ENCODE measurements around the gene DOCK3.
"Not testable (repeated sequence)": the region's sequence is repeated elsewhere in the genome, so short reads cannot be mapped to it uniquely, and the experiment has no call there.

Gene DOCK3

DNA sequence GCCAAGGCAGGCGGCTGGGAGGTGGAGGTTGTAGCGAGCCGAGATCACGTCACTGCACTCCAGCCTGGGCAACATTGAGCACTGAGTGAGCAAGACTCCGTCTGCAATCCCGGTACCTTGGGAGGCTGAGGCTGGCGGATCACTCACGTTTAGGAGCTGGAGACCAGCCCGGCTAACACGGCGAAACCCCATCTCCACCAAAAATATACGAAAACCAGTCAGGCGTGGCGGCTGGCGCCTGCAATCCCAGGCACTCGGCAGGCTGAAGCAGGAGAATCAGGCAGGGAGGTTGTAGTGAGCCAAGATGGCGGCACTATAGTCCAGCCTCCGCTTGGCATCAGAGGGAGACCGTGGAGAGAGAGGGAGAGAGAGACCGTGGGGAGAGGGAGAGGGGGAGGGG lies 129.6 kb downstream of the DOCK3 start:
- not testable (repeated sequence) for DNase-seq (ENCODE audit: low spot score)

- no peak for DNase-seq (ENCODE audit: low spot score)
Observed at GRCh38 chr3:50805321-50805720, 130.6 kb downstream of the DOCK3 start.

DNA sequence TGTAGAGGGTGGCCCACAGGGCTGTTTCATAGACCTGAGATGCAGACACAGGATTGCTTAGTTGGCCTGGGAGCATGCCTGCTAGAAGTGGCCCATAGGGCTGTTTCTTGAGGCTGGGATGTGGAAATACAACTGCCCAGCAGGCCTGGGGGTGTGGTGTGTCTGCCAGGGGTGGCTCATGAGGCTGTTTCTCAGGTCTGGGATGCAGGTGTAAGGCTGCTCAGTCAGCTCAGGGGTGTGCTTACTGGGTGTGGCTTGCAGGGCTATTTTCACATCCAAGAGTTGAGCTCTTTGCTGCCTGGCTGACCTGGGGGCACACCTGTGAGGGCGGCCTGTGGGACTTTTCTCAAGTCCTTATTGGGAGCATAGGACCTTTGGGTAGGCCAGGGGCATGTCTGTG lies 131.3 kb downstream of the DOCK3 start:
- DNase-seq (ENCODE audit: low spot score): no peak

- no peak for DNase-seq (ENCODE audit: low spot score)
Observed at GRCh38 chr3:50806806-50807205, 132.1 kb downstream of the DOCK3 start.

GRCh38 chr3:50807266-50807665 lies 132.5 kb downstream of the DOCK3 start:
- DNase-seq (ENCODE audit: low spot score): no peak

- no peak for DNase-seq (ENCODE audit: low spot score)
Observed at GRCh38 chr3:50811893-50812292, 137.2 kb downstream of the DOCK3 start.

- DNase-seq (ENCODE audit: low spot score): no peak
Observed at GRCh38 chr3:50815844-50816243, 141.1 kb downstream of the DOCK3 start.

GRCh38 chr3:50816894-50817293 lies 142.2 kb downstream of the DOCK3 start:
- no peak for DNase-seq (ENCODE audit: low spot score)

DNA sequence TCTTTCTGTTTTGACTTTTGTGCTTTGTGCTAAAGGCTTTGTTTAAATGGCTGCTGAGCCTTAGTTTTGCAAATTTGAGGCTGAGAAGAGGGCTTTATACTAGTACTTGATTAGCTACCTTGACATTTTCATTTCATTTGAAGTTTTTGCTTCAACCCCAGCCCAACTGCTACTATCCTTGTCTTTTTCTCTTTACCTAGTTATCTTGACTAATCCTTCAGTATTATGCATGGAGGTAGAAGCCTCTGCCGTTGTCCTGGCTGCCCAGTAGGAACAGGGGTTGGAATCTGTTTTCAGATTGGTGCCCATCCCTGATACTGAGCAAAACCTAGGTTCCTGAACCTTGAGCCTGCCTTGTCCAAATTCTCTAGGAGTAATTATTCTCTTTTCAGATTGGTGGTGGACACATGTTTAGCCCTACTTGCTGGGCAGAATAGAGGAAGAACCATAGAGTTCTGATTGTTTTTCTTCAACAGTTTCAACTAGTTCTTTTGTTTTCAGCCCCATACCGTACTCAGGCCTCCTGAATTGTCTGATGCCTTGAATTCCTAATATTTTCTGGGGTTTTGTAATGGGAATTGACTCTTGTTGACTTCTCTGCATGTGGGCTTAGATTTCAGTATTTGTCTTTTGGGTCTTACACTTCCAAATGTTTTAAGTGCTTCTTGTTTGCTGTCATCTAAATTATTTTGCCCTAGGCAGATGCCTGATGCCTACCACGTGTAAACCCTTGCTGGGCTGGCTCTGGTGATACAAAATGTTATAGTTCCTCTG lies 143.2 kb downstream of the DOCK3 start:
- DNase-seq (ENCODE audit: low spot score): no peak

- DNase-seq (ENCODE audit: low spot score): no peak
Observed at GRCh38 chr3:50819882-50820281, 145.2 kb downstream of the DOCK3 start.

- no peak for DNase-seq (ENCODE audit: low spot score)
Observed at GRCh38 chr3:50825841-50826240, 151.1 kb downstream of the DOCK3 start.

- DNase-seq (ENCODE audit: low spot score): no peak
Observed at GRCh38 chr3:50830451-50830850, 155.7 kb downstream of the DOCK3 start.

DNA sequence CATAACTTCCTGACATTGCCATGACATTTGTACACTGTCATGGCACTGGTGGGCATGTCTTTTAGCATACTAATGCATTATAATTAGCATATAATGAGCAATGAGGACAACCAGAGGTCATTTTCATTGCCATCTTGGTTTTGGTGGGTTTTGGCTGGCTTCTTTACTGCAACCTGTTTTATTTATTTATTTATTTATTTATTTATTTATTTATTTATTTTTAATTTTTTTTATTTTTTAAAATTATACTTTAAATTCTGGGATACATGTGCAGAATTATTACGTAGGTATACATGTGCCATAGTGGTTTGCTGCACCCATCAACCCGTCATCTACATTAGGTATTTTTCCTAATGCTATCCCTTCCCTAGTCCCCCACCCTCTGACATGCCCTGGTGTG lies 156.3 kb downstream of the DOCK3 start:
- not testable (repeated sequence) for DNase-seq (ENCODE audit: low spot score)

- DNase-seq (ENCODE audit: low spot score): no peak
Observed at GRCh38 chr3:50840983-50841489, 166.3 kb downstream of the DOCK3 start.

DNA sequence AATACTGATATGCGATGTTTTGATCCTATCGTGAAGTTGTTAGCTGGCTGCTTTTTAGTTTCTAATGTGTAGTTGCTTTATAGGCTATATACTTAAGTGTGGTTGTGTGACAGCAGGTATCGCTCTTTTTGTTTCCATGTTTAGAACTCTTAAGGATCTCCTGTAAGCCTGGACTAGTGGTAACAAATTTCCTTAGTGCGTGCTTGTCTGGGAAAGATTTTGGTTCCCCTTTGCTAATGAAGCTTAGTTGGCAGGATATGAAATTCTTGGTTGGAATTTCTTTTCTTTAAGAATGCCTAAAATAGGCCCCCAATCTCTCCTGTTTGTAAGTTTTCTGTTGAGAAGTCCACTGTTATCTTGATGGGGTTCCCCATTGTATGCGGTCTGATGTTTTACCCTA lies 173.6 kb downstream of the DOCK3 start:
- DNase-seq (ENCODE audit: low spot score): no peak

DNA sequence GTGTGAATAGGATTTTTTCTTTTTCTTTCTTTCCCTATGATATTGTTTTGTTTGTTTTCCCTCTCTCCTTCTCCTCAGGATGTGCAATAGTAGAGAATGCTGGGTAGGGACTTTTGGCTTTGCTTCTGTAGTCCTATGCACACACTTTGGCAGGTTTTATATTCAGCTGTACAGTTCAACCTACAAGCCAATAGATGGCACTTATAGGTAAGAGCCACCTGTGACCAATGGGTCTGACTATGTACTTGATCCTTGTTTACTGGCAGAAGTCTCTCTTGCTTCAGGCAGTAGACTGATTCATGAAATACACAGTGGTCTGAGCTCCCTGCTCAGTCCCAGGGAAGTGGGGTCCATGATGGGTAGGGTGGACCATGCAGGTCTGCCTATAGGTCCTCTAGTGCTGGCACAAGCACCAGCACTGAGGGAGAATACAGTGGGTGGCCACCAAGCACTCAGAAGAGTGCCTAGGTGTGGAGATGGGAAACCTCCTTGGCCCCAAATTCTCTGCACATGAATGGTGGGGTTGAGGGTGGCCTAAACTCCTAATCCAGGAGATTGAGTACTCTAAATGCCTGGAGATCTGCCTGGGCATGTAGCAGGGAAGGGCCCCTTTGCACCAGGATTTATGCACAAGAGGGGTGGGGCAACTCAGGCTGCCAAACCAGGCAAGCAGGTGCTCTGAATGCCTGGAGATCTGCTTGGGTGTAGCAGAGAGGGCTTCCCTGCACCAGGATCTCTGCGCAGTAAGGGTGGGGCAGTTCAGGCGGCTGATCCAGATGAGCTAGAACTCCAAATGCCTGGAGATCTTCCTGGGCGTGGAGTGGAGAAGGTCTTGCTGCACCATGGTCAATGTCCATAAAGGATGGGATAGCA lies 176.1 kb downstream of the DOCK3 start:
- no peak for DNase-seq (ENCODE audit: low spot score)

DNA sequence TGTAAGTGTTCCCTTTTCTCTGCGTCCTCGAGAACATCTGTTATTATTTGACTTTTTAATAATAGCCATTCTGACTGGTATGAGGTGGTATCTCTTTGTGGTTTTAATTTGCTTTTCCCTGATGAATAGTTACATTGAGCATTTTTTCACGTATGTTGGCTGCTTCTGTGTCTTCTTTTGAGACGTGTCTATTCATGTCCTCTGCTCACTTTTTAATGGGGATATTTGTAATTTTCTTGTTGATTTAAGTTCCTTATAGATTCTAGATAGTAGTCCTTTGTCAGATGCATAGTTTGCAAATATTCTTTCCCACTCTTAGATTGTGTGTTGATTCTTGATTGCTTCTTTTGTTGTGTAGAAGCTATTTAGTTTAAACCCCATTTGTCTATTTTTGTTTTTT lies 179.2 kb downstream of the DOCK3 start:
- DNase-seq (ENCODE audit: low spot score): no peak

DNA sequence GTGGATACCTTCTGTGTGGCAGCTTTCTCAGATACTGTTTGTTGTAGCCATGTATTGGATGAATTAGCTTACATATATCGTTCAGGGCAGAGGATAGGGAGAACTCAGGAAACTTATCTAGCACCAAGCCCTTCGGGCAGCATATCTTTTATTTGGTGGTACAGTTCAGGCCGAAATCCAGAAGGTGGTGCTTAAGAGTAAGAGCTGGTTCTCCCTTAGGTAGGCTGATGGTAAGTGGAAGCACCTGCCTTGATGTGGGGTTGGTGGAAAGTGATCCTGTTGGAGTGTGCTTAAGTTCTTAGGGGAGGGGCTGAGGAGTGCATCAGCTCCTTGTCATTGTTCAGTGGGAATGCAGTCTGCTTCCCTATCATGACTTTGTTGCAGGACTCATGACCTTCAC lies 187.5 kb downstream of the DOCK3 start:
- DNase-seq (ENCODE audit: low spot score): no peak

DNA sequence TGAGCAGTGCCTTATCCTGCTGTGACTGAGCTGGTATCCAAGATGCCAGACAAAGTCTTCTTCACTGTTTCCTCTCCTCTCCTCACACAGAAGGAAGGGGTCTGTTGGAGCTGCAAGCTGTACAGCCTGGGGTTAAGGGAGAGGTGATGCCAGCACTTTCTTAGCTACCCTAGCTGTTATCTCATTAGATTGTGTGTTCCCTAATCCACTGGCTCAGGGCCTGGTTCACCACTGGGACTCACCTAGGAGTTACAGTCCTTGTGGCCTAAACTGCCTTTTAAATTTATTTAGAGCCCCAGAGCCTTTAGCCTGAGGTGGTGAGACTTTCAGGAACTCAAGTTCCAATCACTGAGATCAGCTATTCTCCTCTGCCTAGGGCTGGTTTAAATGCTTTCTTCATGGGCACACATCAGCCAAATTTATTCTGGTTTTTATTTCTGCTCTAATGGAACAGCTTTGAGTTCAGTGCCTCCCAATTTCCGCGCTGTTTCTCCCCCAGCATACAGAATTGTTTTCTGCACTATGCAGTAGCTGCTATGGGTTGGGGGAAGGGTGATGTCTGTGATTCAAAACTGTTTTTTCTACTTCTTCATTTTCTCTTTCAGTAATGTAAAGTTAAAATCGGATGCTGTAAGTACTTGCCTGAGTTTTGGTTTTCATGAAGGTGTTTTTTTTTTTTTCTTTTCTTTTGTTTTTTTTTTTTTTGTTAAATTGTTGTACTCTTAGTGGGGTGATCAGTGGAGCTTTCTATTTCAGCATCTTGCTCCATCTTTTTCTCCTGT lies 198.8 kb downstream of the DOCK3 start:
- no peak for DNase-seq (ENCODE audit: low spot score)

DNA sequence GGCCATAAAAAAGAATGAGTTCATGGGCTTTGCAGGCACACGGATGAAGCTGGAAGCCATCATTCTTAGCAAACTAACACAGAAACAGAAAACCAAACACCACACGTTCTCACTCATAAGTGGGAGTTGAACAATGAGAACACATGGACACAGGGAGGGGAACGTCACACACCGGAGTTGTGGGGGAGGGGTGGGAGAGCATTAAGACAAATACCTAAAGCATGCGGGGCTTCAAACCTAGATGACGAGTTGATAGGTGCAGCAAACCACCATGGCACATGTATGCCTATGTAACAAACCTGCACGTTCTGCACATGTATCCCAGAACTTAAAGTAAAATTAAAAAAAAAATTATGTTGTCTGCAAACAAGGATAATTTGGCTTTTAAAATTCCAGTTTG lies 200.1 kb downstream of the DOCK3 start:
- not testable (repeated sequence) for DNase-seq (ENCODE audit: low spot score)

- no peak for DNase-seq (ENCODE audit: low spot score)
Observed at GRCh38 chr3:50876947-50877346, 202.2 kb downstream of the DOCK3 start.

DNA sequence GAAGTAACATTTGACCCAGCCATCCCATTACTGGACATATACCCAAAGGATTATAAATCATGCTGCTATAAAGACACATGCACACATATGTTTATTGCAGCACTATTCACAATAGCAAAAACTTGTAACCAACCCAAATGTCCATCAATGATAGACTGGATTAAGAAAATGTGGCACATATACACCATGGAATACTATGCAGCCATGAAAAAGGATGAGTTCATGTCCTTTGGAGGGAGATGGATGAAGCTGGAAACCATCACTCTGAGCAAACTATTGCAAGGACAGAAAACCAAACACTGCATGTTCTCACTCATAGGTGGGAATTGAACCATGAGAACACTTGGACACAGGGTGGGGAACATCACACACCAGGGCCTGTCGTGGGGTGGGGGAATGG lies 208.0 kb downstream of the DOCK3 start:
- not testable (repeated sequence) for DNase-seq (ENCODE audit: low spot score)
